Erythroblast (primary cell): ENCODE measurements around the gene CTBP2.
"Not testable (repeated sequence)": the region's sequence is repeated elsewhere in the genome, so short reads cannot be mapped to it uniquely, and the experiment has no call there.

Source experiments
- GATA1 ChIP-seq: IDR thresholded peaks from 2 replicates; pipeline ENCODE4 v1.6.1; 2011; ENCODE audit warnings: low read depth, mild to moderate bottlenecking, control low read depth, low read length, moderate library complexity
- POLR2A ChIP-seq: IDR thresholded peaks from 2 replicates; pipeline ENCODE4 v1.6.1; 2011; ENCODE audit warnings: mild to moderate bottlenecking, low read length

DNA sequence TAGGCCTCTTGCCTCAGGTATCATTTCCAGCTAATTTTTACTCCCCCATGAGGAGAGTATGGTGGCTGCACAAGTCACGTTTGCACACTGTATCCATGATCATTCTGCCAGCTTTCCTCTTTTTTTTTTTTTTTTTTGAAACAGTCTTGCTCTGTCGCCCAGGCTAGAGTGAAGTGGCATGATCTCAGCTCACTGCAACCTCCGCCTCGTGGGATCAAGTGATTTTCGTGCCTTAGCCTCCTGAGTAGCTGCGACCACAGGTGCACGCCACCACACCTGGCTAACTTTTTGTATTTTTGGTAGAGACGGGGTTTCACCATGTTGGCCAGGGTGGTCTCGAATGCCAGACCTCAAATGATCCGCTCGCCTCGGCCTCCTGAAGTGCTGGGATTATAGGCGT, 77.9 kb downstream of the CTBP2 start:
- not testable (repeated sequence) for TF ChIP-seq POLR2A, GATA1
